GM18517 (cell line): ENCODE measurements around the gene CTSV.
"Not testable (repeated sequence)": the region's sequence is repeated elsewhere in the genome, so short reads cannot be mapped to it uniquely, and the experiment has no call there.

ENCODE experiments used
- ATAC-seq: cut with Tn5 transposase; IDR thresholded peaks from one replicate; pipeline ENCODE4 v1.9.1; 2021; ENCODE audit warnings: mild to moderate bottlenecking, moderate library complexity; ENCODE audit not compliant: unreplicated experiment

The CTSV gene

DNA sequence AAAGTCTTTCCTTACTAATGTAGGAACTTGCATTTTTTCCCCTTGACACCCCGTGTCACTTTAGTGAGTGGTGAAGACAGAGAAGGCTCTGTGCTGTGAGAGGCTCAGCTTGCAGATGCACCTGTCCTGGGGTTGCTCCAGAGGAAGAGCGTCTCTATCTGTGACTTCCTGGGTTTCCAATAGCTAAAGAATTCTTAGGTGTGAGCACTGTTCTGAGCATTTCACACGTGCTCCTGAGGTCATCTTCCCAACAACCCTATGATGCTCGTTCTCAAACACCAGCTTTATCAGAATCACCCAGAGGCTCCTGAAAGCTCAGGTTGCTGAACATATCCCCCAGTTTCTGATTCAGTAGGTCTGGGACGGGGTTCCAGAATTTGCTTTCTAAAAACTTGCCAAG lies 6.4 kb upstream of the CTSV start:
- ATAC-seq: no peak

DNA sequence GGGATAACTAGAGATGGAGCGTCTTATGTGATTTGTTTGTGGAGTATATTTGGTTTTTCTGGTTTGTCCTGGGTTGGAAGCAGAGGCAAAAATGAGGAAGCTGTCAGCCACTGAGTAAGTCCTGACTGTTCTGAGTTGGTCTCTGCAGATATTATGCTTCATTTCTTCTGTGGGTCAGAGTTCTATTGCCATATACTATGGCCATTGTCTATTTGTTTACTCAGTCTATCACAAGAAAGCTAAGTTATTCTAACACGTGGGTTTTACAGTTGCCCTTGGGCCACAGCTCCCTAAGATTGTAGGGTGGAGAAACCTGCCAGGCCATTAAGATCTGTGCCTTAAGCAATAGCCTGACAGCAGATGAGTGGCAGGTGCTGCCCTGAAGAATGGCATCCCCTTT lies 3.0 kb upstream of the CTSV start:
- no peak for ATAC-seq

DNA sequence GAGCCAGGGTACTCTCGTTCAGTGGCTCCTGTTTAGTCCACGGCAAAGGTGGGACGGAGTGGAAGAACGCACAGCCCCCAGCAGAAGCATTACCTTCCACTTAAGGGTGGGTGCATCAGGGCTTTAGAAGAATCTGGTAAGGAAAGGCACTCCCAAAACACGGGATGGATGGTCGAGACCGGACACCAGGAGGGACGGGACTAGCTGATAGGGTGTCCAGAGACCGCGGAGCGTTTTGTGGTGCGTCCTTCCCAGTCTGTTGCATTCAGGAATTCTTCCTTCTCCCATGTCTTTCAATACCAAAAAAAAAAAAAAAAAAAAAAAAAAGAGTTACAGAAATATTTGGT lies 545 bp upstream of the CTSV start:
- no peak for ATAC-seq

DNA sequence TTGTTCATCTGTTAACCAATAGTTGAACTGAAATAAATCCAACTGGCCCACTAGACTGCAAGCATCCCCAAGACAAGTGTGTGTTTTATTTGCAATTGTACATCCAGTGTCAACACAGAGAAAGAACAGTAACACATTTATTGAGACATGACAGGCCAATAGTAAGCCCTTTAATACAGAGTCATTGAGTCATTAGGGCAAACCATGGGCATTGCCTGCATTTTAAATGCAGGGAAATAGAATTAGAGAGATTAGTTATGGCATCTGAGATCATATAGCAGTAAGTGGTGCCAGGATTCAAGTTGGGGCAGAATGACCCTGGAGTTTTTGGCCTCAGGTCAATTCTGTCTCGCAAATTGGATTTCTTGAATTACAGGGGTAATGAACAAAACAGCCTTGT lies 15.4 kb downstream of the CTSV start:
- not testable (repeated sequence) for ATAC-seq

DNA sequence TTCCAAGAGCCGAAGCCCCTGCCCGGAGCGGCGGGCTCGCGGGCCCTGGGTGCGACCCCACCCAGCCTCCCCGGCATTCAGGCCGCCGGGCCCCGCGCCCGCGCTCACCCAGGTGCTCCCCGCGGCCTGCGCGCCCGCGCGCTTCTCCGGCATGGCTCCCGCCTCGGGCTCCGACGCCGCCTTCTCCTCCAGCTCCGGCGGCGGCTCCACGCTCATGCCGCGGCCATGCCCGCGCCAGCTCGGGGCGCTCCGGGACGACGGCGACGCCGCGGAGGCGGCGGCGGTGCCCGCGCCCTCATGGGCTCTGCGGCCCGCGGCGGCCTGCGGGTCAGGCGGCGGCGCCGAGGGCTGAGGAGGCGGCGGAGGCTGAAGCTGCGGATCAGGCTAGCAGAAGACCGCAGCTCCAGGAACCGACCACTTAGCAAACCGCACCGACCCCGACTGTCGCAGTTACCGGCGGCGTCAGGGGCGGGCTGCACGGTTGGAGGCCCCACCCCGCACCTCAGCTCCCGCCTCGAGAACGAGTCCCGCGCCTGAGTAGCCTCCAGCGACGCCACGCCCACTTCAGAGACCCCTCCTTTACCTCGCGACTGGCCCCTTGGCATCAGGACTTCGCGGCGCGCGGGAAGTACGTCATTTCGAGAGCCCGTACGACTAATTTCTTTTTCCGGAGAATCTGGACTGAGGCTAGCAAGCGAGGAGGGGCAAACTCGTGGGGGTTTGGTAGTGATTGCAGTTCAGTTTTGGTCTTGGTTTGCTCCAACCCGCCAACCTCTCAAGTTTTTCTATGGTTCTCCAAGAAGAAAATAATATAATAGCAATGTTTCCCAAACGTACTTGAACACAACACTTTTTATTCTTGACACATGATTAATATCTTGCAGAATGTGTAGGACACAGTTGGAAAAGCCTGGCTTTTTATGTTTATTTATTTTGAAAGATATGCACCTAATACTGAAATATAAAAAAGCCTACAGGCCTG lies 25.5 kb downstream of the CTSV start:
- peak; percentile 82 for ATAC-seq

DNA sequence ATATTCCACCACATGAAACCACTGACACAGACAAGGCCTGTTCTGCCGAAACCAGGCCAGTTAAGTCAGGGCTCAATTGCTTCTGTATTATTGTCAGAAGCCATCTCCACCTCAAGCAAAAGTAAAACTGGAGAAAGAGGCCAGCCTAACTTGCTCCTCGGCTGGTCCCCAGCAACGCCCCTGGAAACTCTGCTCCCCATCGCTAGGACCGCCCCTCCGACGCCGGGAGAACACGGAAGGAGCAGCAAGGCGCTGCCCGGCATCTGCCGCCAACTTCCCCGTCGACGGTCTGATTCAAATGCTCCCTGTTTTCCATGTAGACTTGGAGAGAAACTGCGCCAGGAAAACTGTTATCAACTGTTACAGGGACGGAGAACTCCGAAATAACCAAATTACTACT lies 26.3 kb downstream of the CTSV start:
- ATAC-seq: peak; percentile 67

DNA sequence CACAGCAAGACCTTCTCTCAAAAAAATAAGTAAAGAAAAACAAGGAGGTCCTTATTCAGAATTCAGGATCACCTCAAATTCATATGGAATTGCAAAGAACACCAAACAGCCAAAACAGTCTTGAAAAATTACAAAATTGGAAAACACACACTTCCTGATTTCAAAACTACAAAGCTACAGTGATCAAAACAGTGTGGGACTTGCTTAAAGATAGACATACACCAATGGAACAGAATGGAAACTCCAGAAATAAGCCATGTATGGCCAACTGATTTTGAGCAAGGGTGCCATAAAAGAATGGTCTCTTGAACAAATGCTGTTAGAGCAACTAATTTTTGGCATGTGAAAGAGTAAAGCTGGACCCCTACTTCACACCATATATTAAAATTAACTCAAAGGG lies 36.7 kb downstream of the CTSV start:
- ATAC-seq: not testable (repeated sequence)

DNA sequence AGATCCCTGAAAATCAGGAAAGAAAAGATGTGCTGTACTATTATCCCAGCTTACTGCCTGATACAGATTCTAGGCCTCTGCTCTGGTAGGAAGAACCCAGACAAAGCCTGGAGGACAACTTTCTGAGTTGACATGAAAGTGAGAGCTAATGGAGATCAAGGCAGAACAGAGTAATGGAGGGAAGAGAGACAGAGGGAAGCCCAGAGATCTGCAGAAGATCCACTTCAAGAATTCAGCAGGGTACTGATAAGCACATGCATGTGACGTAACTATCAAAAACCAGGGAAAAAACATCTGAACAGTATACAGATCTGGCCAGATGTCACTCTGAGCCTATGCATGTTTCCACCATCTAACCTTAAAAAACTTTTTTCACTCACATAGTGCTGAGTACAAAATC lies 37.6 kb downstream of the CTSV start:
- ATAC-seq: not testable (repeated sequence)

DNA sequence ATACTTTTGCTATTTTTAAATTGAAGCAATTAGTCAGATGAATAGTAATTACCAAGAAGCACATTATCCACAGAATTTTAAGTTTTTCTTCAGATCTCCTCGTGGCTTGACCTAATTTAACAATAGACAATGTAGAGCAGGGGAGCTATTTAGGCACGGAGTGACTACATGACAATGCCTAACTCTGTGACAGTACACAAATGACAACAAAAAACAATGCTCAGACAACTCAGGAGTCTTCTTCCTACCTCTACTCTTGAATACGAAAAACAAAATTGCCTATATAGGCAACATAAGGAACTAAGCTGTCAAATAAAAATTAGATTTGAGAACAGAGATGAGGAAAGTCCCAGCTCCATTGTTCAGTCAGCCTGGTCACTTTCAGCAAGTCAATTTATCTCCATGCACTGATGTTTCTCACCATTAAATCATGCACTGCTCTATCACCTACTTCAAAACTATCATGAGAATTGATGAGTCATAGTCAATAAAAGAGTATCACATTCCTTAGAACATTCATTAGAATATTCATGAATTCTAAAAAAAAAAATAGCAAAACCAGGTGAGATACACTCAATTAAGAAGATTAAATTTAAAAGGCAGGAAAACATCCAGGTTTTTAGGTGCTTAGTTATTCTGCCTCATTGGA lies 38.7 kb downstream of the CTSV start:
- not testable (repeated sequence) for ATAC-seq

DNA sequence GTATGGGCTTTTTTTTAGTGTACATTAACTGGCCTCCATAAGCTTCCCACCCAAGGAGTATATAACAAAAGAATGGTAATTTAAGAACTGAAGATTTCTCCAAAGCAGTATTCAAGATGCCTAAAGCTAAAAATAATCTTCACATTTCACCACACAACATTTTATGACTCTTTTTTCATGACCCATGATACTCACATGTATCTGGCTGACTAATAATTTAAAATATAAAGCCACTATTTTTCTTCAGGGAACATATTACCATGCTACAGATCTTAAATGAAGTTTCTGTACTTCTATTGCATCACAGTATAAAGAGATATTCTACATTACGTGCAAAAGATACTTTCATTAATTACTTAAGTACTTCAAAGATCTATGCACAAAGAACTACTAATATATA lies 39.2 kb downstream of the CTSV start:
- not testable (repeated sequence) for ATAC-seq

DNA sequence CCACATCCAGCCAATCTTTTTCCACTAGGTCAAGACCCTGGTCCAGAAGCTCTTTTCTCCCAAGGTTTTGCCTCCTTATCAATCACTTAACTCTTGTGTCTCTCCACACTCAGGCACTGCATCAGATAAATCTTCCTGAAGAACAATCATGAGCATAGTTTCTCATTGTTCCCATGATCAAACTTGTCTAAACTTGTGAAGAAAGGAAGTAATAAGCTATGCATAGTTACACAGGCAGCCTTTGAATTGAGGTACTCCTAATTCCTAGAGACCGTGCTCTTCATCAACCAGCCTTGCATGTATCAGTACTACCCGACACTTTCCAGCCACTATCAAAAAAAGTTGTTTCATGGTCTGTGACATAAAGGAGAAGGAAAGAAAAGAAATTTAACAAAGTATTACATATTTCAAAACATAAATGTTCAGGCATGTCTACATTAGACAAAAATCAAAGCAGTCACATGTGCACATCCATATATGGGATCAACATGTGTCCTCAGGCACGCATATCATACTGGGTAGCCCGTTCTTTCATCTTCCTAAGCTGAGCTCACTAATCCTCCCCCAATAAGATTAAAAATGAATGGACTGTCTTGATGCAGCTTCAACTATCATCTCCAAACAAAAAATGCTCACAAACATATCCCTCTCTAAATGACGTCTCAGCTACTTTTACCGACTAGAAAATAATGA lies 41.8 kb downstream of the CTSV start:
- ATAC-seq: not testable (repeated sequence)

DNA sequence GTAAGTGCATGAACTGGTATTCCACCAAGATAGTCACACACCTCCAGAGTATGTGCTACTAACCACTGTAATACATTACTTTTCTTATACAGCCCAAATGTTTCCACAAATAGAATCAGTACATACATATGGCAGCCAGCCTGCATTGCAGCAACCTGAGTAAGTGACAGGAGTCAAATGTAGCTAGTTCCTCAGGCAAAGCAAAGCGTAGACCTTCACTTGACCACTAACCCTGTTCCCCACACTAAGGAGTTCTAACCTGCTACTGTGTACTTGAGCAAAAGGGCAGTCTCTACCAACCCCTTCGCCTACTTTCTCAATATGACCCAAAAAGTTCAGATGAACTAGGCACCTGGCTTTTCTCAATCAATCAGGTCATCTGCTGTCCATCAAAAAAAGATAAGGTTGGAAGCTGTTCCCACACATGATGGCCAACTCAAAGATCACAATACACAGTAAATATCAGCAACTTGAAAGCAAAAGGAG lies 44.4 kb downstream of the CTSV start:
- ATAC-seq: not testable (repeated sequence)

DNA sequence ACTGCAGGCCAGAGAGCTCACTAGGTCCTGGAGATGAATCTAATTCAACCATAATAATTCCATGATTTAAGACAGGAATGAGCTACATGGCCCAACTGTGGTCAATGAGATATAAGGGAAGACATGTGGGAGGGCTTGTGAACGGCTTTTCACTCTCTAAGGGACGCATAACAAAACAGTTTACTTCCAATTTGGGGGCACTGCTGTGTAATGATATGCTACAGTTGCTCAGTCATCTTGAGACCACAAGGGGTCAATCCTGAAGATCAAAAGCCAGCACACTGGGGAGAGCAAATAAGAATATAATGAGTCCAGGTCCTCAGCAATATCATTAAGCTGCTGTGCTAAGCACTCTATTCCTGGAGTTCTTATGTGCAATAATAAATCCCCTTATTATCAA lies 46.6 kb downstream of the CTSV start:
- ATAC-seq: not testable (repeated sequence)

DNA sequence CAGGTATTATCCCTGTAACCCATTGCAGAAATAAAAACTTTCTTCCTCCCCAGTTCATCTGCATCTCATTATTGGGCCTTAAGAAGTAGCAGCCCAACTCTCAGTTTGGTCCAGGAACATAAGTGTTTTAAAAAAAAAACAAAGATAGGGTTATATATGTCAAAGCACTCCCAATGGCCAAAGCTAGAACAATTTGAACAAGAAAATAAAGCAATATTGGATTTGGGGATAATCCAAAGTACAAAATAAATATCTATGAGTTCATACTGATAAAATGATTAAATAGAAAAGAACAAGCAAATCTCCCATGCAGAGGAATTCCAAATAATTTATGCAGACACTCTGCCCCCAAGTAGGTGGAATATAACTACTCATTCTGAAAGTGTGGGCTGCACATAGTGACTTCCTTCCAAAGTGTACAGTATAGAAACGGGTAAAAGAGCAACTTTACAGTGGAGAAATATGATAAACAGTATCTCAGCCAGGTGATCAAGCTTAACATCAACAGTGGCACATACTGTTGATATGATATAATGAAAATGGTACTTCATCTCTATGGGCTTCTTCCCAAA lies 49.1 kb downstream of the CTSV start:
- not testable (repeated sequence) for ATAC-seq

DNA sequence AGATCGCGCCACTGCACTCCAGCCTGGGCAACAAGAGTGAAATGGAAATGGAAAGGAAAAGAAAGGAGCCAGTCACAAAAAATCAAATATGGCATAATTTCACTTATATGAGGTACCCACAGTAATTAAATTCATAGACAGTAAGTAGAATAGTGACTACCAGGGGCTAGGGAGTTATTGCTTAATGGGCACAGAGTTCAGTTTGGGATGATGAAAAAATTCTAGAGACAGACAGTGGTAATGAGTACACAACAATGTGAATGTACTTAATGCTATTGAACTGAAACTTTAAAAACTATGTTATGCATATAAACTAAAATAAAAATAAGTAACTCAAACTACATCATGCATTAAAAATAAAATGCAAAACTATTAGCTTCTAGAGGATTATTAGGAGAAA lies 54.1 kb downstream of the CTSV start:
- ATAC-seq: not testable (repeated sequence)

DNA sequence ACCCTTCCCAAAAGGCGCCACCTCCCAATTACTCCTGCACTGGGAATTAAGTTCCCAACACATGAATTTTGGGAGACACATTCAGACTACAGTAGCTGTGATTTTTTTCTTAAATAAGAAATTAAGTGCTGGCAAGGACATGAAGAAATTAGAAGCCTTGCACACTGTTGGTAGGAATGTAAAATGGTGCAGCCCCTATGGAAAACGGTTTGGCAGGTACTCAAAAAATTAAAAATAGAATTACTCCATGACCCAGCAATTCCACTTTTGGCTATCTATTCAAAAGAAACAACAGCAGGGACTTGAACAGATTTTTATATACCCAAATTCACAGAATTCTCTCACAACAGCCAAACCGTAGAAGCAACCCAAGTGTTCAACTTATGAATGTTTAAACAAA lies 54.8 kb downstream of the CTSV start:
- not testable (repeated sequence) for ATAC-seq

DNA sequence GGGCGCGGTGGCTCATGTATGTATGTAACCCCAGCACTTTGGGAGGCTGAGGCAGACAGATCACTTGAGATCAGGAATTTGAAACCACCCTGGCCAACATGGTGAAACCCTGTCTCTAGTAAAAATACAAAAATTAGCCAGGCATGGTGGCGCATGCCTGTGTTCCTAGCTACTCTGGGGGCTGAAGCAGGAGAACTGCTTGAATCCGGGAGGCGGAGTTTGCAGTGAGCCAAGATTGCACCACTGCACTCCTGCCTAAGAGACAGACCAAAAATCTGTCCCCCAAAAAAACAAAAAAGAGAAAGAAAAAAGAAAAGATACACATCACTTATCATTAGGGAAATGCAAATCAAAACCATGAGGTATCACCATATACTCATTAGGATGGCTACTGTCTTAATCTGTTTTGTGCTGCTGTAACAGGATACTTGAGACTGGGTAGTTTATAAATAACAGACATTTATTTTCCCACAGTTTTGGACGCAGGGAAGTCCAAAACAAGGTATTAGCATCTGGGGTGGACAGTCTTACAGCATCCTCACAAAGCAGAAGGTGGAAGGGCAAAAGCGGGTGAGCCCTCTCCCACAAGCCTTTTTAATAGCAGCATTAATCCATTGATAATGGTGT lies 55.3 kb downstream of the CTSV start:
- not testable (repeated sequence) for ATAC-seq
